NCI-H2196 (cell line): Measurements from ENCODE around the gene GPR157.

Experiments
- DNase-seq: peaks from one replicate; lab custom pipeline; 2025; ENCODE audit not compliant: unreplicated experiment; lab: John Stamatoyannopoulos, UW

Gene GPR157

DNA sequence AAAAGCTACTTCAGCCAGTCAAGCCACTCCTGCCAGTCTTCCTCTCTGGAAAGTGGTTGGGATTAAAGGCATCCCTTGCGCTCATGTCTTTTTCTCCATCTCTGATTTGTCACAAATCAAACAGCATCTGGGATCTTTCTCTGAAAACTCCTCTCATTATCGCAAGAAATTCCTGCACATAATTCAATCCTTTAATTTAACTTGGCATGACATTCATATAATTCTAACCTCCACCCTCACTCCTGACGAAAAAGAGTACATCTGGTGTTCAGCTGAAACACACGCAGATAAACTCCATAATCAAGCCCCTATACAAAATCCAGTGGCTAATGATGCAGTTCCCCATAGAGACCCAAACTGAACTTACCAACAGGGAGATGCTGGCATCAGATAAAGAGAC lies 40.1 kb downstream of the GPR157 start:
- DNase-seq, result no peak

DNA sequence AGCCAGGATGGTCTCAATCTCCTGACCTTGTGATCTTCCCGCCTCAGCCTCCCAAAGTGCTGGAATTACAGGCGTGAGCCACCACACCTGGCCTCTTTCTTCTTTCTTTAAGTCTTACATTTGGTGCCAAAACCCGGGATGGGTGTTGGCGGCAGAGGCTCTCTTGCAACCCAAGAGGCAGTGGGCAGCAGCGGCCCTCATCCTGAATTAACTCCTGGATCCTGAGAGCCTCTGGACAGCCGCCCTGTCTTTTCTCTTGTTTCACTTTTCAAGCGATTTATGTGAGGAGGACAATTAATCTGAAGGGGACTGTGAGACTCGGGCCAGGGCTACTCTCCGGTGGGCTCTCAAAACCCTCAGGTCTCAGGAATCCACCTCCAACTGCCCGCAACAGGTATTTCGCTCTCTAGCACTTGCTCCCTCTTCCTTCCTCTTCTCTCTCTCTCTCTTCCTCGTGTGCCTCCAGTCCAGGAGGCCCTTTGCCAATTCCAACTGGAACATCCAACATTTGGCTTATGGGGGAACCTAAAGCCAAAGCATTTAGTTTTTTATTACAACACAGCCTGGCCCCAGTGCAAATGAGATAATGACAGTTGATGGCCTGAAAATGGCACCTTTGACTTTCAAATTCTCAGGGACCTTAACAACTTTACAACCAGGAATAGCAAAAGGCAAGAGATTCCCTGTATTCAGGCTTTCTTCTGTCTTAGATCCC lies 41.3 kb downstream of the GPR157 start:
- no peak for DNase-seq

DNA sequence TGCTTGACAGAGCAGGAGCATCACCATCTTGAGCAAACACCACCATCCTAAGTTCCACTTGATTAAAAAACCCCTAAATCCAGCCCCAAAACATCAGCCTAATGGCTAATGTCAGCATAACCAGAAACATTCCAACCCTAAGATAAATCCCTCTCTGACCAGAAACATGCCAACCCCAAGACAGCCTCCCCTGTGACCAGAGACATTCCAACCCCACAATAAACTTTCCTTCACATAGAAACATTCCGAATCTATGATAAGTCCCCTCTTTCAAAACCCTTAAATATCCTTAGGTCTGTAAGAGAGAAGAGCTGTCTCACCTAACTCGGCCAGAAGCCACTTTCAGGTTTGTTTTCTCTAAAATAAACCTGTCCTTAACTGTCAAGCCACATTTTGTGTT lies 42.1 kb downstream of the GPR157 start:
- DNase-seq, result no peak

DNA sequence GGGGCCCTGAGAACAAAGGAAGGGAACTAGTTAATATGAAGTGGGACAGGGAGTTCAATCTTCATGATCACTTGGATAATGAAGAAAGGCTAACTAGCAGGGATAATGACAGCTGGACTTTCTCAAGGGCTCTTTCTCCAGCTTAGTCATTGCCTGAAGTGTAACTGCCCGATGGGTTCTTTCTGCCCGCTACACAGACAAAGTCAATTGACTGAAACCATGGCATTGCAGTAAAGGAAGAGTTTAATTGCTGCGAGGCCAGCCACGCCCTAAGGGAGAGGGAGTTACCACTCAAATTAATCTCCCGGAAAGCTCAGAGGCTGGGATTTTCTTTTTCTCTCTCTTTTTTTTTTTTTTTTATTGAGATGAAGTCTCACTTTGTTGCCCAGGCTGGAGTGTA lies 42.9 kb downstream of the GPR157 start:
- no peak for DNase-seq

DNA sequence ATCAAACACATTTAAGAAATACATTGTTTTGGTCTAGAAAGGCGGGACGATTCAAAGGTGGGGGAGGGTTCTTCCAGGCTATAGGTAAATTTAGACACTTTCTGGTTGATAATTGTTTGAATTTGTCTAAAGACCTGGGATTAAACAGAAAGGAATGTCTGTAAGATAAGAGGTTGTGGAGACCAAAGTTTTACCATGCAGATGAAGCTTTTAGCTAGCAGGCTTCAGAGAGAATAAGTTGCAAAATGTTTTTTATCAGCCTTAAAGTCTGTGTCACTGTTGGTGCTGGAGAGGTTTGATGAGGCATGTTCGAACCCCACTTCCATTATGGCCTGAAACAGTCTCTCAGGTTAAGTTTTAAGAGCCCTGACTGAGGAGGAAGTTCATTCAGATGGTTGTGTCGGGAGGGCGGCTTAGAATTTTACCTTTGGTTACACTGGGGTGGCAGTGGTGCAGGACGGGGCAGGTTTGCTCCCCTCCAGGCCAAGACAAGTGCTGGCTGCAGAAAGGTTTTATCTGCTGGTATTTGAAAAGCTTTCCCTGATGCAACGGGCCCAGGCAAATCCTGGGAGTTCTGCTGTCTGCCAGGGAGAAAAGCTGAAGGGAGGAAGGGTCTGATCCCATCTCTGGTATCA lies 43.5 kb downstream of the GPR157 start:
- no peak for DNase-seq

DNA sequence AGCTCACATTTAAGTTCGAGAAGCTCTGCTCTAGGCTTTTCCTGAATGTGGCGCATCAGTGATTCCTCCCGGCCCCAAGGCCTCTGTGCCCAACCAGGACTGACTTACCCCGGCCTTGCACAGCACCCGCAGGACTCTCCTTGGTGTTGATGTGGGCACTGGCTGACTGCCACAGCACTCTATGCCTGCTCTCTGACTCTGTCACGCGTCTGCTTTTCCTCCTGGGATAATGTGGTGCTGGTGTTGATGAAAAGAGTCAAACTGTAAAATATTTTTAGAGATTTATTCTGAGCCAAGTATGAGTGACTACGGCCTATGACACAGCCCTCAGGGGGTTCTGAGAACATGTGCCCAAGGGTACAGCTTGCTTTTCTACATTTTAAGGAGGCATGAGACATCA lies 44.0 kb downstream of the GPR157 start:
- DNase-seq, result no peak

- DNase-seq, result no peak
These were observed 47.4 kb downstream of the GPR157 start for GRCh38 chr1:9081473-9081872.

GRCh38 chr1:9080705-9081291 lies 48.1 kb downstream of the GPR157 start:
- DNase-seq, result no peak

DNA sequence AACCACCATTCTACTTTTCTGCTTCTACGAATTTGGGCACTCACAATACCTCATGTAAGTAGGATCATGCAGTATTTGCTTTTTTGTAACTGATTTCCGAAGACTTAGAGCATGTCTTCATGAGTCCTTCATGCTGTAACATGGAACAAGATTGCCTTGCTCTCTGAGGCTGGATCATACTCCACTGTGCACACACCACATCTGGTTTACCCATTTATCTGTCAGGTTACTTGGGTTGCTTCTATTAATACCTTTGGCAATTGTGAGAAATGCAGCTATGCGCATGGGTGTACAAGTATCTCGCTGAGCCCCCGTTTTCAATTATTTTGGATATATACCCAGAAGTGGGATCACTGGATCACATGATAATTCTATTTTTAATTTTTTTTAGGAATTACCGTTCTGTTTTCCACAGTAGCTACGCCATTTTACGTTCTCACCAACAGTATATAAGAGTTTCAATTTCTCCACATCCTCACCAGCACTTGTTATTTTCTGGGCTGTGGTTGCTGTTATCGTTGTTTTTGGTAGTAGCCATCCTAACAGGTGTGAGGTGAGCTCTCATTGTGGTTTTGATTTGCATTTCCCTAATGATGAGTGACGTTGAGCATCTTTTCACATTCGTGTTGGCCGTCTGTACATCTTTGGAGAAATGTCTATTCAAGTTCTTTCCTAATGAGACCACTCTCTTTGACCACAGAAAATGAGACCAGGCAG lies 48.8 kb downstream of the GPR157 start:
- no peak for DNase-seq

DNA sequence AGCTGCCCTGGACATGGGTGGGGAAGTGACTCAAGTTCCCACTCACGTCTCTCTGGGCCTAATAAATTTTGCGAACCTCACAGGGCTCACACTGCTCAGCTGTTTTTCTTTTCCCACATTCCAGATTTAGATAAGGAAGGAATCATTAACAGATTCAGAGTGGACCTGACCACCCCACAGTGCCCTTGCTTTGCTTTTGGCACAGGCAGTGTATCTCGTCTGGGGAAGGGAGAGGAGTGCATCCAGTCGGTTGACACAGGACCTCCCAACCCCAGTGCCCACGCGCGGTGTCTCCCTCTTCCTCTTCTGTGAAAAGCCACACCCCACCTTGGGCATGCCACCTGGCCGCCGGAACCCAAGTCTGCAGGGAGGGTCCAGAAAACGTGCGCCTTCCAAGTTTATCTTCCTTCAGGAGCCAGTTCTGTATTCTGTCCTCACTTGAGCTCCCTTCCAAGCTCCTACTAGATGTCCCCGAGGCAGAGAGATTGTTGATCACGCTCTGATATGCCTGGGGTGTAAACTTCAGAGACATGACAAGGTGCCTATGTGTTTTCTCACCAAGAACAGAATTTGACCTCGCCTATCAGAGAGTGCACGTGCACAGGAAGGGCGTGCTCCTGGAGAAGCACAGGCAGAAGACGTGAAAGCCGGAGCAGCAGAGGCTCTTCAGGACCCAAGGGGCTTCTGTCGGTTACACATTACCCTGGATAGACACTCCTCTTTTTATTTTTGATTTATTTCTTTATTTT lies 50.0 kb downstream of the GPR157 start:
- no peak for DNase-seq

GRCh38 chr1:9078015-9078751 lies 50.7 kb downstream of the GPR157 start:
- no peak for DNase-seq

GRCh38 chr1:9075022-9075421 lies 53.9 kb downstream of the GPR157 start:
- no peak for DNase-seq

DNA sequence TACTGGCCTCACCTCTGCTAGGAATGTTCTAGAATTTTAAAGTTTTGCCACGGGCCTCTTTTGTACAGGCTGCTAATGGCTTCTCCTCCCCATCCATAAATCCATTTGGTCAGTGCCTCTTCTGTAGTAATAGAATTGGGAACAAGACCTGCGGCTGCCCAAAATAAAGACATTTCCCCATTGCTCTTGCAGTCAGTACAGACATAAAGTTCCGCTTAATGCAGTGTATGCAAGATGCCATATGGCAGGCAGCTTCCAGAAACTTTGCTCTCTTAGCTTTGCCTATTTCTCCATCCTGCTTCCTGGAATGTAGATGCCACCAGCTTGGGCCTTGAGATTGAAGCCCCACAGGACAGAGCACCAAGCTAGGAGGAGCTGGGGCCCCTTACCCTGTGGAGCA lies 55.8 kb downstream of the GPR157 start:
- no peak for DNase-seq

DNA sequence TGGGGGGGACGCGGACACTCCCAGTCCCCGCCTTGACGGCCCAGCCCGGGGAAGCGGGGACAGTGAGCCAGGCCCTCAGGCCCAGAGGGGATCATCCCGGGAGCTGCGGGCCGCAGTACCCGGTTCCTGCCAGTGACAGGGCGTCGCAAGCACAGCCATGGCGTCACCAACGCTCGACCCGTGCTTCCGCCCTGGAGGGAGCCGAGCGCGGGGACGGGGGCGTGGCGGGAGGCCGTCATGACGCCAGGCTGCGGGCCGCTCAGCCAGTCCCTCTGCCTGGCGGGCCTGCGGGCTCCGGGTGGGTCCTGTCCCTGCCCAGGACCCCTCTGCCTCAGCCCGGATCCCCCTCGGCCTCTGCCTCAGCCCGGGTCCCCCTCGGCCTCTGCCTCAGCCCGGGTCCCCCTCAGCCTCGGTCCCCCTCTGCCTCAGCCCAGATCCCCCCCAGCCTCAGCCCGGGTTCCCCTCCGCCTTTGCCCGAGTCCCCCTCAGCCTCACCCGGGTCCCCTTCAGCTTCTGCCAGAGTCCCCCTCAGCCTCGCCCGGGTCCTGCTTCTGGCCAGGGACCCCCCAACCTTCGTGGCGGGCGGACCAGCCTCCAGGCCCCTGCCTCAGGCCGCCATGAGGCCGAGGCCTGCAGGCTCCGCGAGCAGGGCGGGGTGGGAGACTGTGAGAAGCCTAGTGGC lies 57.2 kb downstream of the GPR157 start:
- no peak for DNase-seq

GRCh38 chr1:9070486-9070885 lies 58.4 kb downstream of the GPR157 start:
- no peak for DNase-seq

DNA sequence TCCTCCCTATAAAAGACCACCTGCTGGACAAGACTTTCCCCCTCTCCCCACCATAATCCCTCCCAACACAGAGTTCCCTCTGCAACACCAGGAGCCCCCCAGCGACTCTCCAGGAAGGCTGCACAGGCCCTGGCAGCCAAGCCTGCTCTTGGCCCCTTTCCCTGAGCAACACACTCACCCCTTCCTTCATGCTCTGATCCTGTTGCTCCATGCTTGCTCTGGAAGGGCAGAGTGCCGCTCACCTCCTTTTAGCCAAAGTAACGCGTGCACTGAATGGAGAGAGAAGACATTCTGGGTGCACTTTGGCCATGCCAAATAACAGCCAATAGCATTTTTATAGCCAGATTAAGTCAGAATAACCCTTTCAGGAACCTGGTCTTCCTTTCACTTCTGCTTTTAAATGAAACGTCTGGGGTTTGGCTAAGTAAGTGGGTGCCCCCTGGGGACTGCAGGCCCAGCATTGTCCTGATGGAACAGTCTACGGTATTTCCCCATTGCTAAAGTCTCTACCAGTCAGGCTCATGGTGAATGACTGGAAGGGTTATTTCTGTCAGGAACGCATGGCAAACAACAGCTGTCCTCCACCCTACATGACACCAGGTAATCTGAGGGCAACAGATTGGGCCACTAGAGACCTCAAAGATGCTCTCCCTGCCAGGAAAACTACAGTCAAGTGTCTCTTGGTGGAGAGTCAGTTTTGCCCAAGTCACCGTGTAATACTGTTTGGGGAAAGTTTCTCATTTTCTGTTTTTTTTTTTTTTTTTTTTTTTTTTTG lies 59.4 kb downstream of the GPR157 start, which contains the start of gene SLC2A5:
TSS of gene SLC2A5 (minus strand) at position 310 of the 775 bp plus-strand sequence. CDS start at position 211, 99 bp downstream.
- no peak for DNase-seq

- DNase-seq, result no peak
These were observed 59.9 kb downstream of the GPR157 start for GRCh38 chr1:9068981-9069325.

GRCh38 chr1:9066945-9067807 lies 61.7 kb downstream of the GPR157 start:
- no peak for DNase-seq
